Fibroblast of pulmonary artery (primary cell): Measurements from ENCODE around the gene FHOD3.
A peak's percentile ranks its signal among the peaks of the same experiment; 100 is the strongest.

Experiments
- DNase-seq: peaks from one replicate; pipeline ENCODE4 v3.0.0-alpha.2; 2010; ENCODE audit warnings: low read depth
- H3K4me3 ChIP-seq: replicated peaks from 2 replicates; pipeline ENCODE4 v1.5.1; 2011; ENCODE audit warnings: low read depth, mild to moderate bottlenecking, control low read depth, low read length, moderate library complexity
- TF ChIP-seq, protein P1 (sequence below): IDR thresholded peaks from 2 replicates; pipeline ENCODE4 v1.5.1; 2011; ENCODE audit warnings: mild to moderate bottlenecking, control low read depth, low read length, inconsistent platforms; ENCODE audit errors: missing control alignments

The FHOD3 gene

GRCh38 chr18:36471393-36471792 lies 173.9 kb downstream of the FHOD3 start:
- TF ChIP-seq, protein P1, sequence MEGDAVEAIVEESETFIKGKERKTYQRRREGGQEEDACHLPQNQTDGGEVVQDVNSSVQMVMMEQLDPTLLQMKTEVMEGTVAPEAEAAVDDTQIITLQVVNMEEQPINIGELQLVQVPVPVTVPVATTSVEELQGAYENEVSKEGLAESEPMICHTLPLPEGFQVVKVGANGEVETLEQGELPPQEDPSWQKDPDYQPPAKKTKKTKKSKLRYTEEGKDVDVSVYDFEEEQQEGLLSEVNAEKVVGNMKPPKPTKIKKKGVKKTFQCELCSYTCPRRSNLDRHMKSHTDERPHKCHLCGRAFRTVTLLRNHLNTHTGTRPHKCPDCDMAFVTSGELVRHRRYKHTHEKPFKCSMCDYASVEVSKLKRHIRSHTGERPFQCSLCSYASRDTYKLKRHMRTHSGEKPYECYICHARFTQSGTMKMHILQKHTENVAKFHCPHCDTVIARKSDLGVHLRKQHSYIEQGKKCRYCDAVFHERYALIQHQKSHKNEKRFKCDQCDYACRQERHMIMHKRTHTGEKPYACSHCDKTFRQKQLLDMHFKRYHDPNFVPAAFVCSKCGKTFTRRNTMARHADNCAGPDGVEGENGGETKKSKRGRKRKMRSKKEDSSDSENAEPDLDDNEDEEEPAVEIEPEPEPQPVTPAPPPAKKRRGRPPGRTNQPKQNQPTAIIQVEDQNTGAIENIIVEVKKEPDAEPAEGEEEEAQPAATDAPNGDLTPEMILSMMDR, result no peak
- no peak overlapping the region for H3K4me3 ChIP-seq
- no peak for DNase-seq

- H3K4me3 ChIP-seq, result no peak overlapping the region
- TF ChIP-seq, protein P1, result no peak
- DNase-seq, result no peak
Observed at GRCh38 chr18:36476433-36476832, 178.9 kb downstream of the FHOD3 start.

GRCh38 chr18:36477776-36478175 lies 180.3 kb downstream of the FHOD3 start:
- no peak for DNase-seq
- TF ChIP-seq, protein P1, result no peak
- H3K4me3 ChIP-seq, result no peak overlapping the region

- peak; percentile 87 for DNase-seq
- TF ChIP-seq, protein P1, result no peak
- H3K4me3 ChIP-seq, result no peak overlapping the region
Observed at GRCh38 chr18:36481201-36481657, 183.7 kb downstream of the FHOD3 start.

- TF ChIP-seq, protein P1, result no peak
- no peak for DNase-seq
- no peak overlapping the region for H3K4me3 ChIP-seq
Observed at GRCh38 chr18:36481935-36482334, 184.4 kb downstream of the FHOD3 start.

- TF ChIP-seq, protein P1, result no peak
- no peak for DNase-seq
- H3K4me3 ChIP-seq, result no peak overlapping the region
Observed at GRCh38 chr18:36484591-36484990, 187.1 kb downstream of the FHOD3 start.

GRCh38 chr18:36485772-36486171 lies 188.3 kb downstream of the FHOD3 start:
- DNase-seq, result no peak
- TF ChIP-seq, protein P1, result no peak

More at GRCh38 chr18:36485772-36486171, 188.3 kb downstream of the FHOD3 start:
- no peak overlapping the region for H3K4me3 ChIP-seq
